Measurements from ENCODE around the gene ADD3. TPM values are rescaled to one million over a fixed set of nuclear protein-coding genes. Genes with fewer than 3 reads are reported as not detected.
A peak's percentile ranks its signal among the peaks of the same experiment; 100 is the strongest.
"Not testable (repeated sequence)": the region's sequence is repeated elsewhere in the genome, so short reads cannot be mapped to it uniquely, and the experiment has no call there.

Gene ADD3
- total RNA-seq, 8 experiments from 2014 or later = 18.3 to 251 (median 67.4) TPM

DNA sequence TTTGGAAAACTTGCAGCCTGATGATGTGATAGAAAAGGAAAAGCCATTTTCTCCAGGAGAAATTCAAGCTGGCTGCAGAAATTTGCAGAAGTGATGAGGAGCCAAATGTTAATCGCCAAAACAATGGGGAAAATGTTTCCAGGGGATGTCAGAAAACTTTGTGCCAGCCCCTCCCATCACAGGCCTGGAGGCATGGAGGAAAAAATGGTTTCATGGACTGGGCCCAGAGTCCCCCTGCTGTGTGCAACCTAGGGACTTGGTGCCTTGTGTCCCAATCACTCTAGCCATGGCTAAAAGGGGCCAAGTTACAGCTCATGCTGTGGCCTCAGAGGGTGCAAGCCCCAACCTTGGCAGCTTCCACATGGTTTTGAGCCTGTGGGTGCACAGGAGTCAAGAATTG, 41.0 kb downstream of the ADD3 start:
- H3K27ac ChIP-seq = no peak overlapping the region
- WGBS, 10 experiments = 33 to 100% (median 92%) methylated on average over 1 of the region's 1 CpG; no CpG with 5 or more reads in 5 of the 10 experiments
- ATAC-seq (replicated peaks in 6 of 8) = no peak
- H3K4me1 ChIP-seq (replicated peaks in 1 of 2) = no peaks in the 10 kb centered on the region
- no peak overlapping the region for H3K4me3 ChIP-seq
- in situ Hi-C loops (cut with MboI; ENCODE audit: low pct_unique_long_range_greater_than_20kb in 2 of 9, low sequenced_read_pairs in 9 of 9, unreplicated experiment in 9 of 9) = no loop called here

- WGBS, 10 experiments = 80 to 100% (median 98%) methylated on average over 2 to 7 of the region's 7 CpGs; no CpG with 5 or more reads in 3 of the 10 experiments
Measured at GRCh38 chr10:110049889-110050591, 42.3 kb downstream of the ADD3 start.

DNA sequence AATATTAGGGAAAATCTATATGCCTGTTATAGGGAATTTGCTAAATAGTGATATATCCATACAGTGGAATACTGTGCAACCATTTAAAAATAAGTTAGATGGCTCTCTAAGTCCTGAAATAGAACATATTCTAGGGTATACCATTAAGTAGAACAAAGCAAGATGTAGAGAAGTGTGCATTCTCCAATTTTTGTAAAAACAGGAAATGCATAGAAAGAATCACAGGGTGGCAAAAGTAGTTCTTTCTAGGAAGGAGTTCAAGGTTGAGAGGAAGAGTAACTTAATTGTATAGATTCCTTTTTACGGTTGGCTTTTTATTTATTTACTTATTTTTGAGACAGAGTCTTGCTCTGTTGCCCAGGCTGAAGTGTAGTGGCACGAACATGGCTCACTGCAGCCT, 43.7 kb downstream of the ADD3 start:
- ATAC-seq (replicated peaks in 6 of 8) = no peak
- no peak overlapping the region for H3K4me3 ChIP-seq
- in situ Hi-C loops (cut with MboI; ENCODE audit: low pct_unique_long_range_greater_than_20kb in 2 of 9, low sequenced_read_pairs in 9 of 9, unreplicated experiment in 9 of 9) = no loop called here

More at GRCh38 chr10:110049889-110050591, 42.3 kb downstream of the ADD3 start:
- ATAC-seq (replicated peaks in 6 of 8); H3K27ac ChIP-seq; H3K4me3 ChIP-seq; in situ Hi-C loops (cut with MboI; ENCODE audit: low pct_unique_long_range_greater_than_20kb in 2 of 9, low sequenced_read_pairs in 9 of 9, unreplicated experiment in 9 of 9); H3K4me1 ChIP-seq (replicated peaks in 1 of 2): not testable (repeated sequence)

DNA sequence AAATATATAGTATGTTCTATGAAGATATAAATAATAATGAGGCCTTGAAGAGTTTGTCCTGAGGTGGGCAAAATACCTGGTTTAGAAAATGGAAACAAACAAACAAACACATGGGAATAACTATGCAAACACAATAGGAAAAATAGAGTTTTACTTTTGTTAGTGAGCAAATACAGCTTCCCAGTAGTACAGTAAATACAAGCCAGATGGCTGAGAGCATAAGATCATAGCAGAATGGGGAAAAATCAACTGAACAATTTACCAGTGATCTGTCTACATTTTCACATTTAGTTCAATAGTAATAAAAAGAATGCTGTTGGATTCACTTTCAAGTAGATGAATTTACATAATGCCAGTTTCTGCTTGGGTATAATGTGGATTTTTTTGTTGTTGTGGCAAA, 45.1 kb downstream of the ADD3 start:
- no peak overlapping the region for H3K27ac ChIP-seq
- in situ Hi-C loops (cut with MboI; ENCODE audit: low pct_unique_long_range_greater_than_20kb in 2 of 9, low sequenced_read_pairs in 9 of 9, unreplicated experiment in 9 of 9) = no loop called here
- no peak for ATAC-seq (replicated peaks in 6 of 8)
- no peaks in the 10 kb centered on the region for H3K4me1 ChIP-seq (replicated peaks in 1 of 2)
- no peak overlapping the region for H3K4me3 ChIP-seq

More for the DNA sequence above, 43.7 kb downstream of the ADD3 start:
- H3K27ac ChIP-seq = no peak overlapping the region
- H3K4me1 ChIP-seq (replicated peaks in 1 of 2) = no peaks in the 10 kb centered on the region
- 86 to 100% (median 100%) methylated on average over 1 to 2 of the region's 2 CpGs; no CpG with 5 or more reads in 1 of the 10 experiments for WGBS, 10 experiments

- Histone ChIP-seq H3K27ac (no peak overlapping the region), H3K4me3 (no peak overlapping the region), H3K4me1 (replicated peaks in 1 of 2) (peaks cover 0 to 3% of the 10 kb centered on the region in 2 donors)
- peak in 1 of 8 experiments; percentile 33 for ATAC-seq (replicated peaks in 6 of 8)
- in situ Hi-C loops (cut with MboI; ENCODE audit: low pct_unique_long_range_greater_than_20kb in 2 of 9, low sequenced_read_pairs in 9 of 9, unreplicated experiment in 9 of 9) = no loop called here
- WGBS, 10 experiments = 14 to 100% (median 78%) methylated on average over 1 to 2 of the region's 2 CpGs; no CpG with 5 or more reads in 3 of the 10 experiments
Measured at GRCh38 chr10:110056822-110057221, 49.0 kb downstream of the ADD3 start.

DNA sequence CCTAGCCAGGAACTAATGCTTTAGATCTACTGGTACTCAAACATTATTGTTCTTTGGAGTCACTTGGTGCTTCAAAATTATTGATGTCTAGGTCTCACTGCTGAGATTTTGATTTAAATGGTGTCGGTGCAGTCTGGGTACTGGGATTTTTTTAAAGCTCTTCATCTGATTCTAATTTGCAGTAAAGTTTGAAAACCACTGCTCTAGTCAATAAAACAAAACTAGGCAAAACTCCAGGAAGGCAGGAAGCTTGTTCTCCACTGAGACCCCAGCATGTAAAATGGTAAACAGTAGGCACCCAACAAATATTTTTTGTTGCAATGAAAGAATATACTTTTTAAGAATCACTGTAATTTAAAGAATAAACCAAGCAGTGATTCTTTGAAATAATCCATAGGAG, 49.7 kb downstream of the ADD3 start:
- WGBS, 10 experiments = 14 to 100% (median 82%) methylated on average over 1 of the region's 1 CpG; no CpG with 5 or more reads in 3 of the 10 experiments

DNA sequence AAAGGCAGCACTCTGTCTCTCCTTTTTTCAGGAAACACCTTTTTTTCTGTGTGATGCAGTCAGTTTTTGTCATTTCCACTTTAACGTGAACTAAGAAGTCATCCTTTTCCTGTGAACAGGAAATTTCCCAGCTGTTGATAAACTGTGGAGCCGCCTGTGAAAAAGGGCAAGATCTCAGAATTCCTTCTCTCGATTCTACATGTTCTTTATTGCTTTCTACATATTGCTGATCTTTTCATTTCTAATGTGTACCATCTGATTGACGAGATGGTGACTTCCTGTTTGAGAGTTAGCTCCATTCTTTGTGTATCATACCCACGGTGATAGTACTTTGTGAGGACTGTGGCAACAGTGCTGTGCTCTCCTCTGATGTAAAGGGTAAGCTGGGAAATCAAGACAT, 50.4 kb downstream of the ADD3 start:
- Histone ChIP-seq H3K4me1 (replicated peaks in 1 of 2) (peaks cover 0 to 3% of the 10 kb centered on the region in 2 donors), H3K27ac (no peak overlapping the region), H3K4me3 (no peak overlapping the region)
- in situ Hi-C loops (cut with MboI; ENCODE audit: low pct_unique_long_range_greater_than_20kb in 2 of 9, low sequenced_read_pairs in 9 of 9, unreplicated experiment in 9 of 9) = no loop called here
- ATAC-seq (replicated peaks in 6 of 8) = no peak
- 44 to 100% (median 78%) methylated on average over 2 to 5 of the region's 5 CpGs for WGBS, 10 experiments

More for the DNA sequence above, 49.7 kb downstream of the ADD3 start:
- Histone ChIP-seq H3K4me3 (no peak overlapping the region), H3K27ac (no peak overlapping the region), H3K4me1 (replicated peaks in 1 of 2) (peaks cover 0 to 3% of the 10 kb centered on the region in 2 donors)
- in situ Hi-C loops (cut with MboI; ENCODE audit: low pct_unique_long_range_greater_than_20kb in 2 of 9, low sequenced_read_pairs in 9 of 9, unreplicated experiment in 9 of 9) = no loop called here
- ATAC-seq (replicated peaks in 6 of 8) = no peak

- H3K27ac ChIP-seq = no peak overlapping the region
- WGBS, 10 experiments = 29 to 100% (median 79%) methylated on average over 1 to 4 of the region's 4 CpGs
- ATAC-seq (replicated peaks in 6 of 8) = no peak
- H3K4me3 ChIP-seq = no peak overlapping the region
- H3K4me1 ChIP-seq (replicated peaks in 1 of 2) = peaks cover 0 to 3% of the 10 kb centered on the region in 2 donors
- in situ Hi-C loops (cut with MboI; ENCODE audit: low pct_unique_long_range_greater_than_20kb in 2 of 9, low sequenced_read_pairs in 9 of 9, unreplicated experiment in 9 of 9) = no loop called here
Measured at GRCh38 chr10:110059925-110060324, 52.1 kb downstream of the ADD3 start.

DNA sequence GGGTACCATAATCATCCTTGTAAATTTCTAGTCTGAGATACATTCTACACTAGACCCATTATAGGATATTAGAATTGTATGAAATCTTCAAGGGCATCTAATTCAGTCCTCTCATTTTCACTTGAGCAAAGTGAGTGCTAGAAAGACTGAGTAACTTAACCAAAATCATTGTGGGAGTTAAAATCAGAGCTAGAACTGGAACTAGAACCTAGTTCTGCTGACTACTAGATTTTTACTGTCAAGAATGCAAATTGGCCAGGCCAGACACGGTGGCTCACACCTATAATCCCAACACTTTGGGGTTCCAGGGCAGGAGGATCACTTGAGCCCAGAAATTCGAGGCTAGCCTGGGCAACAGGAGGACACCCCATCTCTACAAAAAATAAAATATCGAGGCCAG, 53.9 kb downstream of the ADD3 start:
- Histone ChIP-seq H3K27ac (no peak overlapping the region), H3K4me3 (no peak overlapping the region), H3K4me1 (replicated peaks in 1 of 2) (peaks cover 0 to 3% of the 10 kb centered on the region in 2 donors)
- 60 to 100% methylated on average over 1 to 2 of the region's 3 CpGs; no CpG with 5 or more reads in 8 of the 10 experiments for WGBS, 10 experiments
- ATAC-seq (replicated peaks in 6 of 8) = no peak
- in situ Hi-C loops (cut with MboI; ENCODE audit: low pct_unique_long_range_greater_than_20kb in 2 of 9, low sequenced_read_pairs in 9 of 9, unreplicated experiment in 9 of 9) = no loop called here

DNA sequence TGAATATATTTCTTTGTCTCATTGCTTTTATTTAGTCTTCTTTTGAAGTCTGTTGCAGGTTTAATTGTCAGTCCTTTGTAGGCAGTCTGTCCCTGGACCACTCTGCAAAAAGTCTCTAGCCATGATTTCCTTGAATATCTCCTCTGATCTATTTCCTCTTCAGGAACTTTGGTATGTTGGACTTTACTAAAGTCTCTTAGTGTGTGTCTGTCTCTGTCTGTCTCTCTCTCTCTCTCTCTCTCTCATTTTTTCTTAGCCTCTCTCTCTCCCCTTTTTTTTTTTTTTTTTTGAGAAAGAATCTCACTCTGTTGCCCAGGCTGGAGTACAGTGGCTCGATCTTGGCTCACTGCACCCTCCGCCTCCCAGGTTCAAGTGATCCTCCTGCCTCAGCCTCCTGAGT, 57.5 kb downstream of the ADD3 start:
- no peak for ATAC-seq (replicated peaks in 6 of 8)
- in situ Hi-C loops (cut with MboI; ENCODE audit: low pct_unique_long_range_greater_than_20kb in 2 of 9, low sequenced_read_pairs in 9 of 9, unreplicated experiment in 9 of 9) = no loop called here
- WGBS, 10 experiments = 87 to 100% (median 100%) methylated on average over 1 to 2 of the region's 2 CpGs; no CpG with 5 or more reads in 3 of the 10 experiments
- Histone ChIP-seq H3K4me1 (replicated peaks in 1 of 2) (no peaks in the 10 kb centered on the region), H3K27ac (no peak overlapping the region), H3K4me3 (no peak overlapping the region)

DNA sequence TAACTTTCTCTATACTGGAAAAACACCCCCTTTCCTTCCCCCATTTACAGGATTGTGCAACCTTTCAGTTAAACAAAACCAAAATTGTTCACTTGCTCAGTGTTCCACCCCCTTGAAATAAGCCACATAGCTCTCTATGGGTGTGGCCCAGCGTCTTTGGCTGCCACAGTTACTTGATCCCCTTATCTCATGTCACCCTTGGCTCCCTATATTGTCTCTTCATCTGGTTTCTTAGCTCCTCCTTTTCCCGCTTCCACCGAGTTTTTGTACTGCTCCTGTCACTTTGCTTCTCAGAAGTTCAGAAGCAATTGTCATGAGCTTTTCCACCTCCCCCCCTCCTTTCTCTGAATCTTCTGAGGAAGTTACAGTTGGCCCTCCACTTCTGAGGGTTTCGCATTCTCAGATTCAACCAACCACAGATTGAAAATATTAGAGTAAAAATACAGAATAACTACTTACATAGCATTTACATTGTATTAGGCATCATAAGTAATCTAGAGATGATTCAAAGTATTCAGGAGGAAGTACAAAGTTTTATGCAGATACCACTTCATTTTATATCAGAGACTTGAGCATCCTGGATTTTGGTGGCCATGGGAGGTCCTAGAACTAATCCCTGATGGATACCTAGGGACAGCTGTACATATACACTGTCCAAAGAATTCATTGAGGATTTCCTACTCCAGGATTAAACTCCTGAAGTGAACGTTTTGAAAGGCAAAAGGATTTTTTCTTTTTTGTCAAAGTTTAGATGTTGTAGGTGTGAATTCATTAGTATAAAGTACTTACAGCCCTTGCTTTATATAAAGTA, 60.4 kb downstream of the ADD3 start:
- ATAC-seq (replicated peaks in 6 of 8) = peak in 3 of 8 experiments; percentile 82 to 89 (median 83)
- Histone ChIP-seq H3K4me3 (no peak overlapping the region), H3K27ac (no peak overlapping the region), H3K4me1 (replicated peaks in 1 of 2) (no peaks in the 10 kb centered on the region)
- in situ Hi-C loops (cut with MboI; ENCODE audit: low pct_unique_long_range_greater_than_20kb in 2 of 9, low sequenced_read_pairs in 9 of 9, unreplicated experiment in 9 of 9) = no loop called here
- 40 to 100% (median 71%) methylated on average over 1 to 5 of the region's 5 CpGs; no CpG with 5 or more reads in 1 of the 10 experiments for WGBS, 10 experiments

- Histone ChIP-seq H3K27ac (no peak overlapping the region), H3K4me3 (no peak overlapping the region), H3K4me1 (replicated peaks in 1 of 2) (no peaks in the 10 kb centered on the region)
- in situ Hi-C loops (cut with MboI; ENCODE audit: low pct_unique_long_range_greater_than_20kb in 2 of 9, low sequenced_read_pairs in 9 of 9, unreplicated experiment in 9 of 9) = no loop called here
- WGBS, 10 experiments = 77 to 100% (median 97%) methylated on average over 1 to 6 of the region's 7 CpGs; no CpG with 5 or more reads in 1 of the 10 experiments
- no peak for ATAC-seq (replicated peaks in 6 of 8)
Measured at GRCh38 chr10:110068780-110069179, 61.0 kb downstream of the ADD3 start.

DNA sequence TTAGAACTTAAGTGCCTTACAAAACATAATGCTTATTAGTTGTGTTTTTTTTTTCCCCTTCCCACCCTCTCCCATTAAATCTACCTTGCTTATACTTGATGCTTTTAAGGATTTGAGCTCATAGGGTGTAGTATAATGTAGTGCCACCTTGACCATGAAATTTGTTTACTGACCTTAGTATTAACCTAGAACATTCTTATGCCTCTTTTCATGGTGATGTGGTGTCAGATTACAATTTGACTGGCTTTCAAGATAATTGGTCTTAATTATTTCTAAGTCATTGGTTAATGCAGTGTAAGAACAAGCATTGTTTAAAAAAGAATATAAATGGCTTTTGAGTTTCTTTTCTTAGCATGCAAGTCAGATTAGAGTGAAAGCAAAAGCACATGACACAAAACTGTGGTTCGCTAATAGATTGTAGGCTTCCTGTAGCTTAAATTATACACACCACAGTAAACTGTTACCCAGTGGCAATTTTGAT, 61.8 kb downstream of the ADD3 start:
- peak in 5 of 8 experiments; percentile 18 to 70 (median 52) for ATAC-seq (replicated peaks in 6 of 8)
- in situ Hi-C loops (cut with MboI; ENCODE audit: low pct_unique_long_range_greater_than_20kb in 2 of 9, low sequenced_read_pairs in 9 of 9, unreplicated experiment in 9 of 9) = no loop called here
- no peak overlapping the region for H3K4me3 ChIP-seq
- 38 to 100% (median 78%) methylated on average over 1 of the region's 1 CpG for WGBS, 10 experiments
- no peak overlapping the region for H3K27ac ChIP-seq
- H3K4me1 ChIP-seq (replicated peaks in 1 of 2) = no peaks in the 10 kb centered on the region

Measured in motor neuron (in vitro differentiated cells).